HUES64 (cell line): Measurements from ENCODE around the gene FAM186B.

Experiments
- H3K27ac ChIP-seq: 2 replicates; pipeline ENCODE4 v1.7.0; 2013; ENCODE audit warnings: low read depth, low read length, inconsistent platforms
- H3K27me3 ChIP-seq: 2 replicates; pipeline ENCODE4 v1.6.1; 2013; ENCODE audit warnings: mild to moderate bottlenecking, low read length; ENCODE audit not compliant: insufficient read depth
- H3K36me3 ChIP-seq: 2 replicates; pipeline ENCODE4 v1.6.1; 2013; ENCODE audit warnings: mild to moderate bottlenecking, low read length; ENCODE audit not compliant: insufficient read depth
- H3K4me1 ChIP-seq: 2 replicates; pipeline ENCODE4 v1.6.1; 2013; ENCODE audit warnings: mild to moderate bottlenecking, low read length, moderate library complexity; ENCODE audit not compliant: insufficient read depth
- H3K4me3 ChIP-seq: 2 replicates; pipeline ENCODE4 v1.5.1; 2013; ENCODE audit warnings: mild to moderate bottlenecking, low read length, moderate library complexity
- H3K9ac ChIP-seq: 2 replicates; pipeline ENCODE4 v1.6.1; 2013; ENCODE audit warnings: mild to moderate bottlenecking, low read depth, low read length
- H3K9me3 ChIP-seq: 2 replicates; pipeline ENCODE4 v1.6.1; 2013; ENCODE audit warnings: low read depth, low read length; ENCODE audit not compliant: insufficient read depth
- WGBS: fragments of 150-250, 120-280 bp; methylation state at CpG from one replicate; pipeline ENCODE4 v1.1.7; 2013; ENCODE audit warnings: missing lambda C conversion rate; 5-methylcytosine and 5-hydroxymethylcytosine counted together

The FAM186B gene

DNA sequence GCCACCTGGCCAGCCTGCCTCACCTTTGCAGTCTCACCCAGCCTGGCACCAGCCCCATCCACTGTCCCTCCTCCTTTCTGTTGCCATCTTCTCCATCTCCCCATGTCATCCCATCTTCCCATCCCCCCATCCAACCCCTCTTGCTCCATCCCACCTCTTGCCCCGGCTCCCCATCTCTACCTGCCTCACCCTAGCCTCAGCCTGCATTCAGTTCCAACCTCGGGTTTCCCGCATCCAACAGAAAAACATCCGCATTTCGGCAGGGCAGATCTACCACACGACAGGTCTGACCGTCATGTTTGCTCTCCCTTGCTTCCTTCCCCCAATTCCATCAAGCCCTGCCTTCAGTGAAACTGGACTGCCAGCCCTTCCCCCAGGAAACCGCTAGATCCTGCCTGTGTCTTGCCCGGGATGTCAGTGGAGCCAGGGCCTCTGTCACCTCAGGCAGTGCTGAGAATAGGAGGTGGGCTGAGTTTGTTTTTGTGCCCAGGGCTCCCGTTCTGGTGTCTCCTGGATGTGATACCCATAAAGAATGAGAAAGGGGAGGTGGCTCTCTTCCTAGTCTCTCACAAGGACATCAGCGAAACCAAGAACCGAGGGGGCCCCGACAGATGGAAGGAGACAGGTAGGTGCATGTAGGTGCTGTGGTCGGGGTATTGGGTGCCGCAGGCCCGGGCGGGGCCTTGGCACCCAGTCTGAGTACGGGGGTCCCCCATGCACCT is 64.1 kb downstream of the FAM186B start:
- Histone ChIP-seq H3K4me3 (no peak overlapping the region), H3K9me3 (no peaks in the 10 kb centered on the region), H3K4me1 (peaks cover 8% of the 10 kb centered on the region), H3K9ac (no peak overlapping the region), H3K36me3 (no peaks in the 10 kb centered on the region), H3K27ac (no peak overlapping the region), H3K27me3 (peaks cover 100% of the 10 kb centered on the region)
- WGBS: 83% methylated on average over 18 of the region's 18 CpGs

DNA sequence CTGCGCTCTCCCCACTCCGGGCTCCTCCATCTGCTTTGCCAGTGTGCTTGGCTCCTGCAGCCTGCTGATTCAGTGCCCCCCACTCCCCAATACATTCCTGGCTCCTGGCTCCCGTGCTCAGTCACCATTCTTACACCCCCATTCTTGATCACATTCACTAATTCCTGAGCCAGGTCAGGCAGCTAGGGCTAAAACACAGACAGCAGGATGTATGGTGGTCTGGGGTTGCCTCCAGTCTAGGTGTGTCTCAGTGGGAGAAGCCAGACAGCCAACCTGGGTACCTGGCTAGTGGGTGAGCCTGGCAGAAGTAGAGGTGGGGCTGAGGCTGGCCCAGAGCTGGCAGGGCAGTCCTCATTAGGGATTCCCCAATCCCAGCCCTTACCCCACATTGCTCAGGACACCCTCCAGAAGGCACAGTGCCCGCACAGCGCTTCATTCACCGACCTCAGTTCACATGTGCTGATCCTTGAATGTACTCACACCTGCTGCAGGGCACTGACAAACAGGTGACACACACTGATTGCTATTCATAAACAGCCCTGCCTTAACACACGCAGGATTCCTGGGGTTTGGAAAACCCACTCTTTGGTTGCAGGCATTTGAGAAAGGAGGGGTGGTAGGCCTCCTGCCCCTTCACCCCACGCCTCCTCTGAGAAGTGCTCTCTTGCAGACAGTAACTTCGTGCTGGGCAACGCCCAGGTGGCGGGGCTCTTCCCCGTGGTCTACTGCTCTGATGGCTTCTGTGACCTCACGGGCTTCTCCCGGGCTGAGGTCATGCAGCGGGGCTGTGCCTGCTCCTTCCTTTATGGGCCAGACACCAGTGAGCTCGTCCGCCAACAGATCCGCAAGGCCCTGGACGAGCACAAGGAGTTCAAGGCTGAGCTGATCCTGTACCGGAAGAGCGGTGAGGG is 65.0 kb downstream of the FAM186B start:
- no peaks in the 10 kb centered on the region for H3K9me3 ChIP-seq
- H3K36me3 ChIP-seq: no peaks in the 10 kb centered on the region
- H3K4me3 ChIP-seq: no peak overlapping the region
- no peak overlapping the region for H3K27ac ChIP-seq
- H3K27me3 ChIP-seq: peaks cover 100% of the 10 kb centered on the region
- 57% methylated on average over 21 of the region's 21 CpGs for WGBS
- H3K9ac ChIP-seq: no peak overlapping the region
- peaks cover 8% of the 10 kb centered on the region for H3K4me1 ChIP-seq

DNA sequence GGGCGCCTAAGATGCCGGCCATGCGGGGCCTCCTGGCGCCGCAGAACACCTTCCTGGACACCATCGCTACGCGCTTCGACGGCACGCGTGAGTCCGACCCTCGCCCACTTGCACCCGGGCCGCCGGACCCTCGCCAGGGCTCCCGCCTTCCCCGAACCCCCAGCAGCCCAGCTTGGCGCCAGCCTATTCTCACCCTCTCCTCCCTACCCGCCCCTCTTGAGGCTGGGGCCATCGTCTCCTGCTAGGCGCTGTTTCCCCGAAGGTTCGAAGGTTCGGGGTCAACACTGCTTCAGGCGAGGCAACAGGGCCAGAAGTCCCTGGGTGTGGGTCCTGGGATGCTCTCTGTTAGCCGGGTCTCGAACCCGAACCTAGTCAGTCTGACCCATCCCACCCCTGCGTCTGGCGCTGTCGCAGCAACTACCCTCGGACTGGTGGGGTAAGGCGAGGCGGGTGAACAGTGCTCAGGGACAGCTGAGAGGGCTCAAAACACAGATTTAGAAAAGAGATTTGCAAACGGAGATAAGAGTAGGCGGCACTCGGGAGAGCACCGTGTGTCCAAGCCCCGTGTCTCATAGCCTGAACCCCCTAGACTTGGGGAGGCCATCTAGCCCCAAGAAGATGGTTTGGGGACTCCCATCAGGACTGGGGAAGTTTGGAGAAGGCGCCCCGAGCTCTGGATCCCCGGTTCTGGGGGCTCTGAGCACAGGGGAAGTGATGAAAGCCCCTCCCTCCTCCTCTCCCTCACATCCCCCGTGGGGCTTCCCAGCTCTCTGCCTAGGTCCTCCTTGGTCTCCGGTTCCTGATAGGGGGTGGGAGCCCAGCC is 65.8 kb downstream of the FAM186B start:
- H3K36me3 ChIP-seq: no peaks in the 10 kb centered on the region
- H3K4me3 ChIP-seq: 0 out of 2 replicates have a peak overlapping the region, but pooled peaks have one; percentile 14
- 14% methylated on average over 47 of the region's 47 CpGs for WGBS
- no peak overlapping the region for H3K9ac ChIP-seq
- H3K27me3 ChIP-seq: peaks cover 100% of the 10 kb centered on the region
- peaks cover 8% of the 10 kb centered on the region for H3K4me1 ChIP-seq
- H3K27ac ChIP-seq: no peak overlapping the region
- H3K9me3 ChIP-seq: no peaks in the 10 kb centered on the region

DNA sequence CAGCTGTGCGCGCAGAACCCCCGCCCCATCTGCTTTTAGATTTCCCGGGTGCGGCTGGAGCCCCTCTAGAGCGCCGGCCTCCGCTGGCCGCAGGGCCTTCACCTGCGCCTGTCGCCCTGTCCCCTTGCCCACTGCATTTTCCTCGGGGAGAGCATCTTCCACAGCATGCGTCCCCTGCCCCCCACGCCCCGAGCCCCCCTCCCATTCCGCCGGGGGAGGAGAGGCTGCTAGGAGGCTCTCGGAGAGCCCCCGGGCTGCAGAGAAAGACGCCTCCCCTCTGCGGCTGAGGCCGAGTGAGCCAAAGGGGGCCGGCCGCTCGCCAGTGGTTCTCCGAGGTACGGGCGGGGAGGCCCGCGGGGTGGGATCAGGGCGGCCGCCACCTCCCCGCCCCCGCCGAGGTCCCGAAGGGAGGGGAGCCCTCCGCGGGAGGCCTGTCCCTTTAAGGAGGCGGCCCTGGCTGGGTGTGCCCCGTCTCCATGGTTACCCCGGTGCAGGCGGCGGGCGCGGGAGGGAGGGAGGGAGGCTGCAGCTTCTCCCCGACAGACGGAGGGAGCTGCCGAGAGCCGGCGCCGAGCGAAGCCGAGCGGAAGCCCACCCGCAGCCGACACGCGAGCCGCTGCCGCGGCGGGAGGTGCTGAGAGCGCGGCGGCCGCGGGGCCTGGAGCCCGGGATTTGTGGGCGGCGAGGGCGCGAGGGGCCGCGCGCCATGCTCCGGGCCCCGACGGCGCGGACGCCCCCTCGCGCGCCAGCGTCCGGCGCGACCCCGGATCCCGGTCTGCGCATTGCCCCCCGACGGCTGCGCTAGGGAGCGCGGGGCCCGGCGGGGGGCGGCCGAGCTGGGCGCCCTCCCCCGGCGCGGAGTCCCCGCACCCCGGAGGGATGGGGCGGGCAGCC is 66.7 kb downstream of the FAM186B start, which contains the start of gene KCNH3:
Gene KCNH3 (plus strand): TSS at position 521 of the 894 bp plus-strand sequence. CDS start 387 bp downstream, outside the sequence.
- Histone ChIP-seq H3K9me3 (no peaks in the 10 kb centered on the region), H3K27me3 (peaks cover 94% of the 10 kb centered on the region), H3K4me3 (peak within 1 kb of the TSS; percentile 45), H3K27ac (no peak within 1 kb of the TSS), H3K36me3 (no peaks in the 10 kb centered on the region), H3K9ac (no peak within 1 kb of the TSS), H3K4me1 (peaks cover 8% of the 10 kb centered on the region)
- WGBS: 3% methylated on average over 103 of the region's 107 CpGs

DNA sequence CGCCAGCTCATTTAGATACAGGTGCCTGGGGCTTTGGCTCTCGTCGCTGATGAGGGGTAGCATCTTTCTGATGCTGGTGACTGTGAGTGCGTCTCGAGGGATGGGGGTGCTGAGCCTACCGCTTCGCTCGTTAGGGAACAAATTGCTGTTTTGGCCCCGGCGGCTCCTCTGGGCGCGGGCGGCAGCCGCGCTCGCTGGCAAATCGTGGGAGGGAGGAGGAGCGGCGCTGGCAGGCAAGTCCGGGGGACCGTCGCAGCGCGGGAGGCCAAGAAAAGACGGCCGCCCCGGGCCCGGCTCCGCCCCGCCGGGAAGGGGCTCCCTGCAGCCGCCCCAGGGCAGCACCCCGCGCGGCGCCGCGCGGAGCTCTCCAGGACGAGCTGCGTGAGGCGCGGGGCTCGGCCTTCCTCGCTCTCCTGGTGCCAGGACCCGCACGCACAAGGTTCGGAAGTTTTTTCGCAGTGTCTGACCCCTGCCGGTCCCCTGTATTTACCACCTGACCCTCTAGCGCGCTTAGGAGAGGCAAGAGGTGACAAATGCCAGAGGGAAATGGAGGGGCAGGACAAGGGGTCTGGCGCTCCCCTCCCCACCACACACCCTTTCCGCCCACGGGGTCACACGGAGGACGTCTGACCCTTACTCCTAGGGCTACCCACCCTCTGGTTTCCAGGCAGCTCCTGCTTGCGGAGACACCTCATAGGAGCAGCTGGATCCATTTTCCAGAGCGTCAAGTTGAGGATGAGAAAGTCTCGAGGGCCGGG is 67.5 kb downstream of the FAM186B start:
- H3K27me3 ChIP-seq: peaks cover 85% of the 10 kb centered on the region
- H3K27ac ChIP-seq: no peak overlapping the region
- H3K36me3 ChIP-seq: no peaks in the 10 kb centered on the region
- H3K9ac ChIP-seq: no peak overlapping the region
- peaks cover 8% of the 10 kb centered on the region for H3K4me1 ChIP-seq
- peak overlapping the region; percentile 45 for H3K4me3 ChIP-seq
- under 1% methylated on average over 61 of the region's 61 CpGs for WGBS
- no peaks in the 10 kb centered on the region for H3K9me3 ChIP-seq
